ENCODE measurements around the gene STARD3NL. TPM values are rescaled to one million over a fixed set of nuclear protein-coding genes. Genes with fewer than 3 reads are reported as not detected.
A peak's percentile ranks its signal among the peaks of the same experiment; 100 is the strongest.

The STARD3NL gene
- total and polyA plus RNA-seq, 2 of the 13 experiments (the other 11 are each of a cell fraction or from before 2014, with no cell fraction given), result 37.3 to 42.3 TPM

GRCh38 chr7:38198366-38198765 lies 20.3 kb downstream of the STARD3NL start:
- ChIA-PET POLR2A (no interaction called here), CTCF (ENCODE audit: low intra/inter-chr PET ratio, low total read pairs) (no interaction called here)
- Histone ChIP-seq H3K36me3 (replicated peaks in 1 of 2; ENCODE audit: control insufficient read depth in 1 of 2, insufficient read depth in 2 of 2, low read length in 2 of 2) (0 out of 5 replicates have a peak, but pooled peaks cover 0 to 5% of the 10 kb centered on the region in 2 experiments), H4K20me1 (ENCODE audit: insufficient read depth, low read length) (0 out of 2 replicates have a peak, but pooled peaks cover 3% of the 10 kb centered on the region), H3K4me2 (ENCODE audit: low read depth, low read length) (no peak overlapping the region), H3K9me3 (ENCODE audit: low read length) (no peaks in the 10 kb centered on the region), H3K4me1 (ENCODE audit: insufficient read depth, low read length) (0 out of 2 replicates have a peak, but pooled peaks cover 7% of the 10 kb centered on the region), H3K27ac (ENCODE audit: extremely low read length, insufficient read depth, low read length) (no peak overlapping the region), H2AFZ (ENCODE audit: low read length) (no peak overlapping the region), H3K79me2 (ENCODE audit: insufficient read depth, low read length) (peaks cover 10% of the 10 kb centered on the region), H3K4me3 (replicated peaks in 1 of 3; ENCODE audit: insufficient read depth in 1 of 3, low read depth in 2 of 3, low read length in 3 of 3) (no peak overlapping the region), H3K9ac (ENCODE audit: insufficient read depth, low read depth, low read length) (no peak overlapping the region), H3K27me3 (ENCODE audit: control insufficient read depth in 1 of 2, insufficient read depth in 2 of 2, low read length in 2 of 2) (no peaks in the 10 kb centered on the region)
- in situ Hi-C loops (cut with HindIII; ENCODE audit: extremely low pct_ligation_motif_present, low pct_unique_long_range_greater_than_20kb), result no loop called here
- no peak for DNase-seq (ENCODE audit: low spot score)
- no TSS peak for BruUV-seq (replicated peaks)
- FAIRE-seq, result no peak
- TF ChIP-seq, protein P1, sequence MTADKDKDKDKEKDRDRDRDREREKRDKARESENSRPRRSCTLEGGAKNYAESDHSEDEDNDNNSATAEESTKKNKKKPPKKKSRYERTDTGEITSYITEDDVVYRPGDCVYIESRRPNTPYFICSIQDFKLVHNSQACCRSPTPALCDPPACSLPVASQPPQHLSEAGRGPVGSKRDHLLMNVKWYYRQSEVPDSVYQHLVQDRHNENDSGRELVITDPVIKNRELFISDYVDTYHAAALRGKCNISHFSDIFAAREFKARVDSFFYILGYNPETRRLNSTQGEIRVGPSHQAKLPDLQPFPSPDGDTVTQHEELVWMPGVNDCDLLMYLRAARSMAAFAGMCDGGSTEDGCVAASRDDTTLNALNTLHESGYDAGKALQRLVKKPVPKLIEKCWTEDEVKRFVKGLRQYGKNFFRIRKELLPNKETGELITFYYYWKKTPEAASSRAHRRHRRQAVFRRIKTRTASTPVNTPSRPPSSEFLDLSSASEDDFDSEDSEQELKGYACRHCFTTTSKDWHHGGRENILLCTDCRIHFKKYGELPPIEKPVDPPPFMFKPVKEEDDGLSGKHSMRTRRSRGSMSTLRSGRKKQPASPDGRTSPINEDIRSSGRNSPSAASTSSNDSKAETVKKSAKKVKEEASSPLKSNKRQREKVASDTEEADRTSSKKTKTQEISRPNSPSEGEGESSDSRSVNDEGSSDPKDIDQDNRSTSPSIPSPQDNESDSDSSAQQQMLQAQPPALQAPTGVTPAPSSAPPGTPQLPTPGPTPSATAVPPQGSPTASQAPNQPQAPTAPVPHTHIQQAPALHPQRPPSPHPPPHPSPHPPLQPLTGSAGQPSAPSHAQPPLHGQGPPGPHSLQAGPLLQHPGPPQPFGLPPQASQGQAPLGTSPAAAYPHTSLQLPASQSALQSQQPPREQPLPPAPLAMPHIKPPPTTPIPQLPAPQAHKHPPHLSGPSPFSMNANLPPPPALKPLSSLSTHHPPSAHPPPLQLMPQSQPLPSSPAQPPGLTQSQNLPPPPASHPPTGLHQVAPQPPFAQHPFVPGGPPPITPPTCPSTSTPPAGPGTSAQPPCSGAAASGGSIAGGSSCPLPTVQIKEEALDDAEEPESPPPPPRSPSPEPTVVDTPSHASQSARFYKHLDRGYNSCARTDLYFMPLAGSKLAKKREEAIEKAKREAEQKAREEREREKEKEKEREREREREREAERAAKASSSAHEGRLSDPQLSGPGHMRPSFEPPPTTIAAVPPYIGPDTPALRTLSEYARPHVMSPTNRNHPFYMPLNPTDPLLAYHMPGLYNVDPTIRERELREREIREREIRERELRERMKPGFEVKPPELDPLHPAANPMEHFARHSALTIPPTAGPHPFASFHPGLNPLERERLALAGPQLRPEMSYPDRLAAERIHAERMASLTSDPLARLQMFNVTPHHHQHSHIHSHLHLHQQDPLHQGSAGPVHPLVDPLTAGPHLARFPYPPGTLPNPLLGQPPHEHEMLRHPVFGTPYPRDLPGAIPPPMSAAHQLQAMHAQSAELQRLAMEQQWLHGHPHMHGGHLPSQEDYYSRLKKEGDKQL (CRISPR knock-in tag; IDR thresholded peaks at IDR 0.05; ENCODE audit: low read depth), result no peak
- no peak for TF ChIP-seq ZNF703 (CRISPR knock-in tag; IDR thresholded peaks at IDR 0.05; ENCODE audit: borderline replicate concordance)
- TF ChIP-seq, protein P2, sequence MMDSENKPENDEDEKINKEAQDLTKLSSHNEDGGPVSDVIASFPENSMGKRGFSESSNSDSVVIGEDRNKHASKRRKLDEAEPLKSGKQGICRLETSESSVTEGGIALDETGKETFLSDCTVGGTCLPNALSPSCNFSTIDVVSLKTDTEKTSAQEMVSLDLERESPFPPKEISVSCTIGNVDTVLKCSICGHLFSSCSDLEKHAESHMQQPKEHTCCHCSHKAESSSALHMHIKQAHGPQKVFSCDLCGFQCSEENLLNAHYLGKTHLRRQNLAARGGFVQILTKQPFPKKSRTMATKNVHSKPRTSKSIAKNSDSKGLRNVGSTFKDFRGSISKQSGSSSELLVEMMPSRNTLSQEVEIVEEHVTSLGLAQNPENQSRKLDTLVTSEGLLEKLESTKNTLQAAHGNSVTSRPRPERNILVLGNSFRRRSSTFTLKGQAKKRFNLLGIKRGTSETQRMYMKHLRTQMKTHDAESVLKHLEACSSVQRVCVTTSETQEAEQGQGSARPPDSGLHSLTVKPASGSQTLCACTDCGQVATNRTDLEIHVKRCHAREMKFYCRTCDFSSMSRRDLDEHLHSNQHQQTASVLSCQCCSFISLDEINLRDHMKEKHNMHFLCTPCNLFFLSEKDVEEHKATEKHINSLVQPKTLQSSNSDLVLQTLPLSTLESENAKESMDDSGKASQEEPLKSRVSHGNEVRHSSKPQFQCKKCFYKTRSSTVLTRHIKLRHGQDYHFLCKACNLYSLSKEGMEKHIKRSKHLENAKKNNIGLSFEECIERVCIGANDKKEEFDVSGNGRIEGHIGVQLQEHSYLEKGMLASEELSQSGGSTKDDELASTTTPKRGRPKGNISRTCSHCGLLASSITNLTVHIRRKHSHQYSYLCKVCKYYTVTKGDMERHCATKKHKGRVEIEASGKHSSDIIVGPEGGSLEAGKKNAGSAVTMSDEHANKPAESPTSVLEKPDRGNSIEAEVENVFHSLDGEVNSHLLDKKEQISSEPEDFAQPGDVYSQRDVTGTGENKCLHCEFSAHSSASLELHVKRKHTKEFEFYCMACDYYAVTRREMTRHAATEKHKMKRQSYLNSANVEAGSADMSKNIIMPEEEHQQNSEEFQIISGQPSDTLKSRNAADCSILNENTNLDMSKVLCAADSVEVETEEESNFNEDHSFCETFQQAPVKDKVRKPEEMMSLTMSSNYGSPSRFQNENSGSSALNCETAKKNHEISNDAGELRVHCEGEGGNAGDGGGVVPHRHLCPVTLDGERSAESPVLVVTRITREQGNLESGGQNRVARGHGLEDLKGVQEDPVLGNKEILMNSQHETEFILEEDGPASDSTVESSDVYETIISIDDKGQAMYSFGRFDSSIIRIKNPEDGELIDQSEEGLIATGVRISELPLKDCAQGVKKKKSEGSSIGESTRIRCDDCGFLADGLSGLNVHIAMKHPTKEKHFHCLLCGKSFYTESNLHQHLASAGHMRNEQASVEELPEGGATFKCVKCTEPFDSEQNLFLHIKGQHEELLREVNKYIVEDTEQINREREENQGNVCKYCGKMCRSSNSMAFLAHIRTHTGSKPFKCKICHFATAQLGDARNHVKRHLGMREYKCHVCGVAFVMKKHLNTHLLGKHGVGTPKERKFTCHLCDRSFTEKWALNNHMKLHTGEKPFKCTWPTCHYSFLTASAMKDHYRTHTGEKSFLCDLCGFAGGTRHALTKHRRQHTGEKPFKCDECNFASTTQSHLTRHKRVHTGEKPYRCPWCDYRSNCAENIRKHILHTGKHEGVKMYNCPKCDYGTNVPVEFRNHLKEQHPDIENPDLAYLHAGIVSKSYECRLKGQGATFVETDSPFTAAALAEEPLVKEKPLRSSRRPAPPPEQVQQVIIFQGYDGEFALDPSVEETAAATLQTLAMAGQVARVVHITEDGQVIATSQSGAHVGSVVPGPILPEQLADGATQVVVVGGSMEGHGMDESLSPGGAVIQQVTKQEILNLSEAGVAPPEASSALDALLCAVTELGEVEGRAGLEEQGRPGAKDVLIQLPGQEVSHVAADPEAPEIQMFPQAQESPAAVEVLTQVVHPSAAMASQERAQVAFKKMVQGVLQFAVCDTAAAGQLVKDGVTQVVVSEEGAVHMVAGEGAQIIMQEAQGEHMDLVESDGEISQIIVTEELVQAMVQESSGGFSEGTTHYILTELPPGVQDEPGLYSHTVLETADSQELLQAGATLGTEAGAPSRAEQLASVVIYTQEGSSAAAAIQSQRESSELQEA (CRISPR knock-in tag; IDR thresholded peaks at IDR 0.05; ENCODE audit: not compliant biosample characterization), result no peak
- TF ChIP-seq MAFK (conservative IDR thresholded peaks at IDR 0.05 in 1 of 2, IDR thresholded peaks at IDR 0.05 in 1 of 2; ENCODE audit: low read length in 2 of 2), result 0 out of 4 replicates have a peak, but pooled peaks of 1 of the 2 experiments have one; percentile 25
- intact Hi-C loops (cut with micrococcal nuclease; ENCODE audit: unreplicated experiment), result no loop called here
- ATAC-seq, result no peak
